AG10803 (cell line): ENCODE data around the gene PRKAR2A.

Source experiments
- DNase-seq: peaks from one replicate; pipeline ENCODE4 v3.0.0; 2010; ENCODE audit warnings: low read depth
- H3K4me3 ChIP-seq: 2 replicates; pipeline ENCODE4 v1.5.1; 2011; ENCODE audit warnings: mild to moderate bottlenecking, low read length, control low read depth
- CTCF ChIP-seq: conservative IDR thresholded peaks from 2 replicates; pipeline ENCODE4 v1.5.1; 2011; ENCODE audit warnings: mild to moderate bottlenecking, low read length, control low read depth, inconsistent platforms

The PRKAR2A gene

GRCh38 chr3:48879994-48880377 lies 32.3 kb upstream of the PRKAR2A start:
- TF ChIP-seq CTCF, result no peak
- H3K4me3 ChIP-seq, result no peak overlapping the region
- no peak for DNase-seq

GRCh38 chr3:48879307-48879993 lies 31.8 kb upstream of the PRKAR2A start:
- no peak for TF ChIP-seq CTCF
- DNase-seq, result no peak
- no peak overlapping the region for H3K4me3 ChIP-seq

- DNase-seq, result no peak
- no peak for TF ChIP-seq CTCF
- H3K4me3 ChIP-seq, result no peak overlapping the region
Observed at GRCh38 chr3:48877671-48878070, 30.0 kb upstream of the PRKAR2A start.

- no peak overlapping the region for H3K4me3 ChIP-seq
- no peak for DNase-seq
- no peak for TF ChIP-seq CTCF
Observed at GRCh38 chr3:48863122-48863521, 15.4 kb upstream of the PRKAR2A start.

- TF ChIP-seq CTCF, result no peak
- no peak overlapping the region for H3K4me3 ChIP-seq
- DNase-seq, result no peak
Observed at GRCh38 chr3:48859206-48859605, 11.5 kb upstream of the PRKAR2A start.

- no peak for DNase-seq
- no peak for TF ChIP-seq CTCF
- H3K4me3 ChIP-seq, result no peak overlapping the region
Observed at GRCh38 chr3:48858709-48859108, 11.0 kb upstream of the PRKAR2A start.

GRCh38 chr3:48857641-48858040 lies 10.0 kb upstream of the PRKAR2A start:
- no peak overlapping the region for H3K4me3 ChIP-seq
- DNase-seq, result no peak
- TF ChIP-seq CTCF, result no peak
